OCI-LY1 (cell line): Measurements from ENCODE around the gene MSMP.

Source experiments
- H2AFZ ChIP-seq: fragments of 200-600 bp; sonication (generic), shearing (Covaris generic); 2 replicates; pipeline ENCODE4 v1.6.0; 2014; ENCODE audit warnings: antibody characterized with exemption, mild to moderate bottlenecking, low read length
- H3F3A ChIP-seq: fragments of 200-600 bp; sonication (generic), shearing (Covaris generic); 2 replicates; pipeline ENCODE4 v1.6.0; 2014; ENCODE audit warnings: mild to moderate bottlenecking, antibody characterized with exemption, low read length, moderate library complexity; ENCODE audit not compliant: insufficient read depth
- H3K27ac ChIP-seq: fragments of 200-600 bp; sonication (generic); 2 replicates; pipeline ENCODE4 v1.5.1; 2014; ENCODE audit warnings: low read length, mixed run types, mild to moderate bottlenecking, low read depth; ENCODE audit not compliant: poor library complexity, severe bottlenecking
- H3K27me3 ChIP-seq: fragments of 200-600 bp; sonication (generic); 2 replicates; pipeline ENCODE4 v1.6.0; 2014; ENCODE audit warnings: antibody characterized with exemption, mild to moderate bottlenecking, low read length, moderate library complexity; ENCODE audit not compliant: insufficient read depth
- H3K36me3 ChIP-seq: fragments of 200-600 bp; sonication (generic); 2 replicates; pipeline ENCODE4 v1.6.1; 2014; ENCODE audit warnings: mild to moderate bottlenecking, antibody characterized with exemption, low read length, moderate library complexity, mixed read lengths; ENCODE audit not compliant: insufficient read depth
- H3K4me1 ChIP-seq: fragments of 200-600 bp; sonication (generic); 2 replicates; pipeline ENCODE4 v1.5.1; 2014; ENCODE audit warnings: mild to moderate bottlenecking, low read length, moderate library complexity; ENCODE audit not compliant: insufficient read depth, severe bottlenecking
- H3K4me2 ChIP-seq: fragments of 200-600 bp; sonication (generic), shearing (Covaris generic); 2 replicates; pipeline ENCODE4 v1.6.1; 2014; ENCODE audit warnings: low read length
- H3K4me3 ChIP-seq: fragments of 200-600 bp; sonication (generic); 2 replicates; pipeline ENCODE4 v1.5.1; 2014; ENCODE audit warnings: low read length, low read depth, mild to moderate bottlenecking, mixed read lengths; ENCODE audit not compliant: poor library complexity, severe bottlenecking
- H3K79me2 ChIP-seq: fragments of 200-600 bp; shearing (Covaris generic); 2 replicates; pipeline ENCODE4 v1.6.1; 2016; ENCODE audit warnings: mixed run types, low read length, mixed read lengths; ENCODE audit not compliant: insufficient read depth
- H3K9ac ChIP-seq: fragments of 200-600 bp; sonication (generic), shearing (Covaris generic); 2 replicates; pipeline ENCODE4 v1.6.1; 2014; ENCODE audit warnings: mild to moderate bottlenecking, low read length, mixed read lengths
- H3K9me2 ChIP-seq: fragments of 200-600 bp; sonication (generic), shearing (Covaris generic); 2 replicates; pipeline ENCODE4 v1.6.1; 2014; ENCODE audit warnings: low read depth, mild to moderate bottlenecking, low read length, mixed read lengths
- H3K9me3 ChIP-seq: fragments of 200-600 bp; shearing (Covaris generic); 2 replicates; pipeline ENCODE4 v1.6.1; 2014; ENCODE audit warnings: low read length, mixed read lengths
- H4K20me1 ChIP-seq: fragments of 200-600 bp; sonication (generic), shearing (Covaris generic); 2 replicates; pipeline ENCODE4 v1.6.0; 2016; ENCODE audit warnings: mild to moderate bottlenecking, low read length; ENCODE audit not compliant: insufficient read depth
- CTCF ChIP-seq: fragments of 200-600 bp; sonication (generic), shearing (Covaris generic); IDR thresholded peaks from 2 replicates; pipeline ENCODE4 v1.5.1; 2017; ENCODE audit warnings: mild to moderate bottlenecking, antibody characterized with exemption, low read length, moderate library complexity, mixed read lengths
- EZH2 ChIP-seq: fragments of 200-600 bp; sonication (generic), shearing (Covaris generic); IDR thresholded peaks from 2 replicates; pipeline ENCODE4 v1.8.0; 2017; ENCODE audit warnings: borderline replicate concordance, mixed run types, mild to moderate bottlenecking, antibody characterized with exemption, low read length, moderate library complexity, mixed read lengths

MSMP gene

GRCh38 chr9:35757226-35757891 lies 3.3 kb upstream of the MSMP start:
- H3K9ac ChIP-seq = peak overlapping the region; percentile 95
- peaks cover 31% of the 10 kb centered on the region for H3K4me1 ChIP-seq
- H2AFZ ChIP-seq = peak overlapping the region; percentile 4; the same call in 1 of the 2 replicates
- H3F3A ChIP-seq = no peaks in the 10 kb centered on the region
- H3K27ac ChIP-seq = peak overlapping the region; percentile 91
- H3K27me3 ChIP-seq = no peaks in the 10 kb centered on the region
- H3K36me3 ChIP-seq = peaks cover 16% of the 10 kb centered on the region; the same call in 1 of the 2 replicates
- H4K20me1 ChIP-seq = no peaks in the 10 kb centered on the region
- TF ChIP-seq EZH2 = no peak
- no peak for TF ChIP-seq CTCF
- no peaks in the 10 kb centered on the region for H3K9me3 ChIP-seq
- H3K4me2 ChIP-seq = peak overlapping the region; percentile 96
- no peaks in the 10 kb centered on the region for H3K9me2 ChIP-seq
- H3K4me3 ChIP-seq = peak overlapping the region; percentile 90
- H3K79me2 ChIP-seq = no peaks in the 10 kb centered on the region

GRCh38 chr9:35756275-35757225 lies 2.5 kb upstream of the MSMP start:
- Histone ChIP-seq H3K4me1 (peaks cover 31% of the 10 kb centered on the region), H2AFZ (no peak overlapping the region), H3K9me2 (no peaks in the 10 kb centered on the region), H4K20me1 (no peaks in the 10 kb centered on the region), H3K27me3 (no peaks in the 10 kb centered on the region), H3F3A (no peaks in the 10 kb centered on the region), H3K4me2 (peak overlapping the region; percentile 96), H3K9me3 (no peaks in the 10 kb centered on the region), H3K9ac (peak overlapping the region; percentile 95), H3K36me3 (peaks cover 23% of the 10 kb centered on the region; the same call in 1 of the 2 replicates), H3K4me3 (peak overlapping the region; percentile 90), H3K79me2 (no peaks in the 10 kb centered on the region), H3K27ac (peak overlapping the region; percentile 91)
- TF ChIP-seq CTCF (peak; percentile 83), EZH2 (no peak)

GRCh38 chr9:35755071-35755470 lies 995 bp upstream of the MSMP start:
- Histone ChIP-seq H3K4me3 (no peak overlapping the region), H3F3A (no peaks in the 10 kb centered on the region), H3K27me3 (no peaks in the 10 kb centered on the region), H2AFZ (no peak overlapping the region), H3K9me2 (no peaks in the 10 kb centered on the region), H3K4me1 (peaks cover 34% of the 10 kb centered on the region), H4K20me1 (no peaks in the 10 kb centered on the region), H3K79me2 (no peaks in the 10 kb centered on the region), H3K9me3 (no peaks in the 10 kb centered on the region), H3K36me3 (peaks cover 24% of the 10 kb centered on the region; the same call in 1 of the 2 replicates), H3K27ac (peak overlapping the region; percentile 91), H3K4me2 (no peak overlapping the region), H3K9ac (no peak overlapping the region)
- TF ChIP-seq CTCF (no peak), EZH2 (no peak)
